IMR-90 (cell line): ENCODE measurements around the gene SGK1. TPM values are rescaled to one million over a fixed set of nuclear protein-coding genes. Genes with fewer than 3 reads are reported as not detected.

ENCODE experiments used
- ATAC-seq: fragments of 200-7000 bp; cut with Tn5 transposase; 2 replicates; pipeline ENCODE4 v1.9.1; 2020; ENCODE audit warnings: low read depth, mild to moderate bottlenecking, moderate library complexity
- BruUV-seq: library from RNA; stranded (reverse); fragments of 400-500 nt; replicated peaks from 2 replicates; lab custom pipeline; 2021; lab: Mats Ljungman, UMichigan
- CTCF ChIA-PET: fragments of 300-600 bp; formaldehyde crosslinking; extraction: SDS; loops from one replicate; lab custom pipeline; 2021; ENCODE audit warnings: antibody characterized with exemption; lab: Yijun Ruan, JAX
- POLR2A ChIA-PET: fragments of 300-600 bp; sonication (Branson Sonifier 250); formaldehyde crosslinking; loops from one replicate; lab custom pipeline; 2022; ENCODE audit warnings: antibody characterized with exemption; ENCODE audit not compliant: unreplicated experiment; lab: Charles Lee
- DNase-seq: peaks from one replicate; pipeline ENCODE4 v3.0.0; 2013
- H2AFZ ChIP-seq: replicated peaks from 2 replicates; pipeline ENCODE3; 2013; ENCODE audit warnings: low read length, mild to moderate bottlenecking; ENCODE audit not compliant: poor library complexity
- H2AK5ac ChIP-seq: 2 replicates; pipeline ENCODE4 v1.6.1; 2013; ENCODE audit warnings: low read depth, low read length, inconsistent platforms
- H2AK9ac ChIP-seq: replicated peaks from 2 replicates; pipeline ENCODE3; 2013; ENCODE audit warnings: mild to moderate bottlenecking, low read depth, low read length, moderate library complexity; ENCODE audit not compliant: poor library complexity
- H2BK120ac ChIP-seq: 2 replicates; pipeline ENCODE4 v1.6.1; 2013; ENCODE audit warnings: low read depth, low read length, inconsistent platforms
- H2BK15ac ChIP-seq: 3 replicates; pipeline ENCODE4 v1.6.1; 2013; ENCODE audit warnings: low read depth, low read length, inconsistent platforms
- H2BK20ac ChIP-seq: 2 replicates; pipeline ENCODE4 v1.6.1; 2013; ENCODE audit warnings: low read depth, mild to moderate bottlenecking, inconsistent platforms, low read length, moderate library complexity
- H2BK5ac ChIP-seq: 2 replicates; pipeline ENCODE4 v1.6.1; 2013; ENCODE audit warnings: mild to moderate bottlenecking, low read depth, low read length, inconsistent platforms; ENCODE audit not compliant: poor library complexity, severe bottlenecking
- H3K14ac ChIP-seq: replicated peaks from 2 replicates; pipeline ENCODE4 v1.6.1; 2013; ENCODE audit warnings: low read depth, low read length, inconsistent platforms
- H3K18ac ChIP-seq: 2 replicates; pipeline ENCODE4 v1.6.1; 2013; ENCODE audit warnings: low read depth, low read length, control low read depth
- H3K23ac ChIP-seq: 2 replicates; pipeline ENCODE4 v1.6.1; 2013; ENCODE audit warnings: low read depth, low read length, inconsistent platforms
- H3K27ac ChIP-seq: 2 replicates; pipeline ENCODE4 v1.5.1; 2013; ENCODE audit warnings: mild to moderate bottlenecking, control low read depth, low read length; ENCODE audit not compliant: insufficient read depth
- H3K27me3 ChIP-seq: 2 replicates; pipeline ENCODE4 v1.6.1; 2013; ENCODE audit warnings: low read length; ENCODE audit not compliant: control insufficient read depth, insufficient read depth
- H3K36me3 ChIP-seq: 2 replicates; pipeline ENCODE4 v1.6.1; 2013; ENCODE audit warnings: low read length, mixed read lengths; ENCODE audit not compliant: control insufficient read depth, insufficient read depth
- H3K4ac ChIP-seq: 2 replicates; pipeline ENCODE4 v1.6.1; 2013; ENCODE audit warnings: low read depth, low read length, inconsistent platforms
- H3K4me1 ChIP-seq: 2 replicates; pipeline ENCODE4 v1.6.1; 2013; ENCODE audit warnings: low read length, mixed read lengths; ENCODE audit not compliant: control insufficient read depth, insufficient read depth
- H3K4me2 ChIP-seq: 2 replicates; pipeline ENCODE4 v1.6.1; 2013; ENCODE audit warnings: low read depth, mild to moderate bottlenecking, control low read depth, low read length, moderate library complexity
- H3K4me3 ChIP-seq: 2 replicates; pipeline ENCODE4 v1.5.1; 2013; ENCODE audit warnings: low read depth, mild to moderate bottlenecking, control low read depth, low read length, moderate library complexity; ENCODE audit not compliant: insufficient read depth
- H3K56ac ChIP-seq: 2 replicates; pipeline ENCODE4 v1.6.1; 2013; ENCODE audit warnings: low read length, inconsistent platforms; ENCODE audit not compliant: insufficient read depth; ENCODE audit errors: extremely low read depth
- H3K79me1 ChIP-seq, 2 experiments: 2 replicates each; pipeline ENCODE4 v1.6.1; 2013; ENCODE audit warnings: low read length in 2 of 2, inconsistent platforms in 1 of 2, low read depth in 1 of 2
- H3K9ac ChIP-seq: 2 replicates; pipeline ENCODE4 v1.6.1; 2013; ENCODE audit warnings: low read depth, low read length, control low read depth
- H3K9me1 ChIP-seq: 2 replicates; pipeline ENCODE4 v1.6.1; 2013; ENCODE audit warnings: low read length, inconsistent platforms; ENCODE audit not compliant: insufficient read depth
- H3K9me3 ChIP-seq: 2 replicates; pipeline ENCODE4 v1.6.1; 2013; ENCODE audit warnings: low read length; ENCODE audit not compliant: control insufficient read depth, insufficient read depth
- H4K20me1 ChIP-seq: 2 replicates; pipeline ENCODE4 v1.6.1; 2013; ENCODE audit warnings: low read length, inconsistent platforms; ENCODE audit not compliant: insufficient read depth
- H4K5ac ChIP-seq: 2 replicates; pipeline ENCODE4 v1.6.1; 2013; ENCODE audit warnings: mild to moderate bottlenecking, low read depth, low read length, control low read depth
- H4K8ac ChIP-seq, 2 experiments: 2 replicates each; pipeline ENCODE4 v1.6.1; 2013; ENCODE audit warnings: low read depth in 2 of 2, low read length in 2 of 2, control low read depth in 1 of 2, inconsistent platforms in 1 of 2
- H4K91ac ChIP-seq: 2 replicates; pipeline ENCODE4 v1.6.1; 2013; ENCODE audit warnings: low read depth, low read length, inconsistent platforms; ENCODE audit not compliant: insufficient read depth
- CHD1 ChIP-seq: IDR thresholded peaks from 2 replicates; pipeline ENCODE4 v1.6.1; 2012; ENCODE audit warnings: low read depth, low read length, improper control_type of control experiment
- ELK1 ChIP-seq: fragments of 150-350 bp; IDR thresholded peaks from 2 replicates; pipeline ENCODE4 v1.6.1; 2016; ENCODE audit warnings: low read depth, mild to moderate bottlenecking, low read length, moderate library complexity, borderline replicate concordance
- FOS ChIP-seq: fragments of 150-350 bp; IDR thresholded peaks from 2 replicates; pipeline ENCODE4 v1.6.1; 2016; ENCODE audit warnings: low read depth, low read length
- MAZ ChIP-seq: IDR thresholded peaks from 2 replicates; pipeline ENCODE4 v1.6.1; 2012; ENCODE audit warnings: low read depth, mild to moderate bottlenecking, low read length, improper control_type of control experiment, moderate library complexity, borderline replicate concordance
- POLR2A ChIP-seq: IDR thresholded peaks from 2 replicates; pipeline ENCODE4 v1.6.1; 2012; ENCODE audit warnings: mild to moderate bottlenecking, low read depth, low read length
- SMC3 ChIP-seq: fragments of 150-350 bp; IDR thresholded peaks from 2 replicates; pipeline ENCODE4 v1.6.1; 2016; ENCODE audit warnings: low read depth, mild to moderate bottlenecking, antibody characterized with exemption, low read length, moderate library complexity
- WGBS, 2 experiments: methylation state at CpG; one replicate each; pipeline versions ENCODE4 v1.1.5 to v1.1.7; 2013; ENCODE audit warnings: missing lambda C conversion rate in 2 of 2; ENCODE audit not compliant: insufficient read length in 1 of 2; ENCODE audit errors: extremely low coverage in 2 of 2; 5-methylcytosine and 5-hydroxymethylcytosine counted together
- dilution Hi-C: fragments of 300-500 bp; cut with HindIII; formaldehyde crosslinking; loops from one replicate; pipeline ENCODE4 v1.14.3; 2018; ENCODE audit warnings: low sequenced_read_pairs; ENCODE audit not compliant: unreplicated experiment
- in situ Hi-C: fragments of 300-500 bp; cut with MboI; formaldehyde crosslinking; loops from 3 replicates; pipeline ENCODE4 v1.14.3; 2019; ENCODE audit warnings: low sequenced_read_pairs, inconsistent platforms, mixed read lengths
- intact Hi-C: fragments of 100-400 bp; cut with micrococcal nuclease; formaldehyde crosslinking; loops from 2 replicates; pipeline ENCODE4 v1.10.0; 2022
- polyA plus RNA-seq, 3 experiments: library from polyadenylated mRNA; depleted of rRNA; stranded (reverse); fragments of >200 nt; gene quantifications; 2 replicates each; pipeline ENCODE4 v1.2.3, GENCODE V29; 2012; ENCODE audit warnings: low replicate concordance in 1 of 3
- total RNA-seq: library from RNA; depleted of rRNA; stranded (reverse); fragments of >200 nt; gene quantifications from 2 replicates; pipeline ENCODE4 v1.2.3, GENCODE V29; 2012

The SGK1 gene
- total and polyA plus RNA-seq, 2 of the 4 experiments (the other 2 are of a cell fraction), result 121 to 255 TPM

DNA sequence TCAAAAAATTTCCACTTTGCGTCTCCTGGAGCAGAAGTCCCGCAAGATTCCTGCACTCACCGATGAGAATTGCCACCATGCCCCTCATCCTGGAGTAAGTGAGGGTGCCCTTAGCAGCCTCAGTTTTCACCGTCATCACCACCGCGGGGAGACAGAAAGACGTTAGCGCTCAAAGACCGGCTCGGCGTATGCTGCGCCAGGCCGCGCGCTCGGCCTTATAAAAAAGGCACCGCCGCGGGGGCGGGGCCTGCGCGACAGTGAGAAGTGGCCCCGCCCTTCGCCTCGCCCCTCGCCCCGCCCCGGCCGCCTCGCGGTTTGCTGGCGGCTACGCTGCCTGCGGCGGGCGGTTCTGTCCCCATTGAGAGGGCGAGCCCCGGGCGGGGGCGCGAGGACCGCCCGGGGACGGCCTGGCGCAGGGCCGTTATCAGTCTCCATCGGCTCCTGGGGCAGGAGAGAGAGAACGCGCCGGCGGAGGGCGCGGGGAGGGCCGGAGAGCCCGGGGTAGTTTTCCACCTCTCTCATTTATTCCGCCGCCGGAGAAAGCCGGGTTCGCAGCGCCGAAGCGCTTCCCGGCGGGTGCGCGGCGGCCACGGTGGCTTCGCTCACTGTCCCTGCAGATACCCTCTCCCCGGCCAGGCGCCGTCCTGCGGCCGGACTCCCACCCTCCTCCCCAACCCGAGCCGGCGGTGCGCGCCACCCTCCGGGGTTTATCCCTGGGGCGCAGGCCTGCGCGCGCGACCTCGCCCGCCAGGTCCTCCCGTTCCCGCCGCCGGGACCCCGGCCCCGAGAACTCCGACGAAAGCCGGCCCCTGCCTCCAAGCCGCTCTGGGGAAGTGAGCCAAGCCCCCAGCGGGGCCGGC, 143.0 kb downstream of the SGK1 start:
- 0 out of 2 replicates have a peak overlapping the region, but pooled peaks have one; percentile 8 for H2AK5ac ChIP-seq
- H3K4ac ChIP-seq, result peak overlapping the region; percentile 90
- H3K36me3 ChIP-seq, result peaks cover 36% of the 10 kb centered on the region
- H3K27ac ChIP-seq, result peak overlapping the region; percentile 76
- peak overlapping the region; percentile 83 for H2BK5ac ChIP-seq
- H2BK20ac ChIP-seq, result no peak overlapping the region
- no peak overlapping the region; the same call in 1 of the 2 replicates for H4K5ac ChIP-seq
- H3K27me3 ChIP-seq, result no peaks in the 10 kb centered on the region
- 0% methylated on average over 54 of the region's 100 CpGs; no CpG with 5 or more reads in 1 of the 2 experiments for WGBS, 2 experiments
- ChIA-PET CTCF (interaction anchor here (1.5 kb wide), 1 partner anchor 648 kb away, joined by 5 read pairs; no protein-coding TSS in a partner anchor), POLR2A (interaction anchor here (0.6 to 1.6 kb wide), 3 partner anchors 19 to 248 kb away, joined by 3 to 5 read pairs (median 3); no protein-coding TSS in a partner anchor)
- ATAC-seq (peak; percentile 83), DNase-seq (peak; percentile 86)
- H3K4me1 ChIP-seq, result peaks cover 11% of the 10 kb centered on the region
- H3K9ac ChIP-seq, result peak overlapping the region; percentile 93
- H3K56ac ChIP-seq, result peak overlapping the region; percentile 94
- H4K8ac ChIP-seq, result peak overlapping the region; percentile 50 to 89; a peak in 3 of 4 replicates
- H2BK120ac ChIP-seq, result peak overlapping the region; percentile 61
- peaks cover 14 to 47% of the 10 kb centered on the region in 2 experiments for H3K79me1 ChIP-seq
- H3K9me1 ChIP-seq, result peaks cover 14% of the 10 kb centered on the region
- no peaks in the 10 kb centered on the region for H3K9me3 ChIP-seq
- no TSS peak for BruUV-seq
- H3K23ac ChIP-seq, result peak overlapping the region; percentile 60
- intact Hi-C loops, result loop anchor here (1.0 to 5.0 kb wide), 10 partner anchors 121 to 765 kb away; no protein-coding TSS in a partner anchor
- dilution Hi-C loops, result no loop called here
- peak overlapping the region; percentile 69 for H4K91ac ChIP-seq
- peak overlapping the region; percentile 1; the same call in 1 of the 3 replicates for H2BK15ac ChIP-seq
- peak overlapping the region; percentile 62 for H3K4me3 ChIP-seq
- H4K20me1 ChIP-seq, result peaks cover 48% of the 10 kb centered on the region
- H3K14ac ChIP-seq, result peak overlapping the region; percentile 93
- H3K4me2 ChIP-seq, result peak overlapping the region; percentile 41
- TF ChIP-seq CHD1, result peak; percentile 16; the same call in 1 of the 2 replicates
- TF ChIP-seq SMC3, result peak; percentile 20
- TF ChIP-seq POLR2A, result peak; percentile 100
- peak; percentile 89 for TF ChIP-seq MAZ
- no peak for TF ChIP-seq FOS
- TF ChIP-seq ELK1, result no peak
- H2AK9ac ChIP-seq, result peak overlapping the region; percentile 85
- peak overlapping the region; percentile 84 for H2AFZ ChIP-seq
- in situ Hi-C loops, result loop anchor here (5.0 to 10.0 kb wide), 2 partner anchors 240 to 467 kb away; no protein-coding TSS in a partner anchor
- peak overlapping the region; percentile 34 for H3K18ac ChIP-seq
